ENCODE results near the gene ANKRD39.

Gene ANKRD39

DNA sequence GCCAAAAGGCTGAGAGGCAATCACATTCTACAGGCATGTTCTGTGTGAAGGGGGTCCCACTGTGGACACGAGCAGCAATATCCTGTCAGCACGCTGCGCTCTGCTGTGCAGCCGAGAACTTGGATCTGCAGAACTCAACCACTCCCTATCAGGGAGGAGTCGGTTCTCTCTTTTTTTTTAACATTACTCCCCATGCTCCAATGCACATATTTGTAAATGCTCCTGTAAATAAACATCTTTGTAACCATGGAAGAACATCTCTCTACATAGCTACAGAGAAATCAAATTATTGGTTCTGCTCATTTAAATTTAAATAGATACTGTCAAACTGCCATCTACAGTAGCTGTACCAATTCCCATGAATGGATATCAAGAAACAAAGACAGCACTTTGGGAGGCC, 11.0 kb downstream of the ANKRD39 start:
- peaks cover 32% of the 10 kb centered on the region for H3K79me2 ChIP-seq (ENCODE audit: low read length)
- TF ChIP-seq EZH2 (optimal IDR thresholded peaks at IDR 0.05; ENCODE audit: low read depth, low read length) (no peak), EZH2phosphoT487 (IDR thresholded peaks at IDR 0.05; ENCODE audit: low read length) (no peak)
- TF ChIP-seq, protein P1, sequence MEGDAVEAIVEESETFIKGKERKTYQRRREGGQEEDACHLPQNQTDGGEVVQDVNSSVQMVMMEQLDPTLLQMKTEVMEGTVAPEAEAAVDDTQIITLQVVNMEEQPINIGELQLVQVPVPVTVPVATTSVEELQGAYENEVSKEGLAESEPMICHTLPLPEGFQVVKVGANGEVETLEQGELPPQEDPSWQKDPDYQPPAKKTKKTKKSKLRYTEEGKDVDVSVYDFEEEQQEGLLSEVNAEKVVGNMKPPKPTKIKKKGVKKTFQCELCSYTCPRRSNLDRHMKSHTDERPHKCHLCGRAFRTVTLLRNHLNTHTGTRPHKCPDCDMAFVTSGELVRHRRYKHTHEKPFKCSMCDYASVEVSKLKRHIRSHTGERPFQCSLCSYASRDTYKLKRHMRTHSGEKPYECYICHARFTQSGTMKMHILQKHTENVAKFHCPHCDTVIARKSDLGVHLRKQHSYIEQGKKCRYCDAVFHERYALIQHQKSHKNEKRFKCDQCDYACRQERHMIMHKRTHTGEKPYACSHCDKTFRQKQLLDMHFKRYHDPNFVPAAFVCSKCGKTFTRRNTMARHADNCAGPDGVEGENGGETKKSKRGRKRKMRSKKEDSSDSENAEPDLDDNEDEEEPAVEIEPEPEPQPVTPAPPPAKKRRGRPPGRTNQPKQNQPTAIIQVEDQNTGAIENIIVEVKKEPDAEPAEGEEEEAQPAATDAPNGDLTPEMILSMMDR (IDR thresholded peaks at IDR 0.05; ENCODE audit: low read length), result no peak
- no peaks in the 10 kb centered on the region for H3K9me2 ChIP-seq (replicated peaks; ENCODE audit: insufficient read depth, low read length)
- H4K20me1 ChIP-seq (ENCODE audit: insufficient read depth, low read length), result no peaks in the 10 kb centered on the region
- no peak overlapping the region for H3K9ac ChIP-seq (ENCODE audit: low read length)
- DNase-seq, result no peak
- no peak overlapping the region for H3K4me2 ChIP-seq (ENCODE audit: low read depth, low read length)
- no peaks in the 10 kb centered on the region for H3K9me3 ChIP-seq (replicated peaks; ENCODE audit: insufficient read depth, low read length)
- H3F3A ChIP-seq (ENCODE audit: insufficient read depth, low read length), result peaks cover 30% of the 10 kb centered on the region
- H2AFZ ChIP-seq (ENCODE audit: low read length), result no peak overlapping the region
- H3K27ac ChIP-seq (ENCODE audit: low read length), result peak overlapping the region; percentile 73; the same call in 1 of the 2 replicates
- H3K4me3 ChIP-seq (ENCODE audit: low read length), result no peak overlapping the region
- no peaks in the 10 kb centered on the region for H3K27me3 ChIP-seq (replicated peaks; ENCODE audit: insufficient read depth, low read length)
- H3K36me3 ChIP-seq (replicated peaks; ENCODE audit: insufficient read depth, low read length), result peaks cover 15% of the 10 kb centered on the region; the same call in 1 of the 2 replicates
- peaks cover 24% of the 10 kb centered on the region for H3K4me1 ChIP-seq (ENCODE audit: low read length)

DNA sequence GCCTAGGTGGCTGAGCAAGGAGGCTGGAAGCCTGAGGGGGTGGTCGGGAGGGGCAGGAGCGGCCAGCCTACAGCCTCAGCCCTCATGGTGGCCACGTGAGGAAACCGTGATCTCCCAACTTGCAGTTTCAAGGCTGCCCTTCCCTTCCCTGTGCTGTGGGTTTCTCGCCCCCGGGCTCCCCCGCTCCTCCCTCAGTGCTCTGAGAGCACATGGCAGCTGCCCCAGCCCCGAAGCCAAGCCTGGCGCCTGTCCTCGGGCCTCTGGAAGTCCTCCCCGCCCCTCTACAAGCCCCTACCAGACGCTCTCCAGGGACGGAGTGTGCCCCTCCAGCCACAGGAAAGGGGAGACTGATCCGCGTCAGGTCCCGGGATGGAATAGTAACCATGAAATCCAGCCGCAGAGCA, 13.4 kb downstream of the ANKRD39 start:
- Histone ChIP-seq H3K27me3 (replicated peaks; ENCODE audit: insufficient read depth, low read length) (no peaks in the 10 kb centered on the region), H3K9me2 (replicated peaks; ENCODE audit: insufficient read depth, low read length) (no peaks in the 10 kb centered on the region), H3K9ac (ENCODE audit: low read length) (no peak overlapping the region), H3F3A (ENCODE audit: insufficient read depth, low read length) (peaks cover 34% of the 10 kb centered on the region), H3K79me2 (ENCODE audit: low read length) (peaks cover 10% of the 10 kb centered on the region; the same call in 1 of the 2 replicates), H3K27ac (ENCODE audit: low read length) (no peak overlapping the region), H3K4me3 (ENCODE audit: low read length) (no peak overlapping the region), H3K9me3 (replicated peaks; ENCODE audit: insufficient read depth, low read length) (no peaks in the 10 kb centered on the region), H2AFZ (ENCODE audit: low read length) (no peak overlapping the region), H3K4me1 (ENCODE audit: low read length) (peaks cover 30% of the 10 kb centered on the region), H3K4me2 (ENCODE audit: low read depth, low read length) (no peak overlapping the region), H3K36me3 (replicated peaks; ENCODE audit: insufficient read depth, low read length) (0 out of 2 replicates have a peak, but pooled peaks cover 4% of the 10 kb centered on the region), H4K20me1 (ENCODE audit: insufficient read depth, low read length) (no peaks in the 10 kb centered on the region)
- TF ChIP-seq, protein P1 (IDR thresholded peaks at IDR 0.05; ENCODE audit: low read length), result no peak
- TF ChIP-seq EZH2 (optimal IDR thresholded peaks at IDR 0.05; ENCODE audit: low read depth, low read length) (no peak), EZH2phosphoT487 (IDR thresholded peaks at IDR 0.05; ENCODE audit: low read length) (no peak)
- DNase-seq, result no peak

DNA sequence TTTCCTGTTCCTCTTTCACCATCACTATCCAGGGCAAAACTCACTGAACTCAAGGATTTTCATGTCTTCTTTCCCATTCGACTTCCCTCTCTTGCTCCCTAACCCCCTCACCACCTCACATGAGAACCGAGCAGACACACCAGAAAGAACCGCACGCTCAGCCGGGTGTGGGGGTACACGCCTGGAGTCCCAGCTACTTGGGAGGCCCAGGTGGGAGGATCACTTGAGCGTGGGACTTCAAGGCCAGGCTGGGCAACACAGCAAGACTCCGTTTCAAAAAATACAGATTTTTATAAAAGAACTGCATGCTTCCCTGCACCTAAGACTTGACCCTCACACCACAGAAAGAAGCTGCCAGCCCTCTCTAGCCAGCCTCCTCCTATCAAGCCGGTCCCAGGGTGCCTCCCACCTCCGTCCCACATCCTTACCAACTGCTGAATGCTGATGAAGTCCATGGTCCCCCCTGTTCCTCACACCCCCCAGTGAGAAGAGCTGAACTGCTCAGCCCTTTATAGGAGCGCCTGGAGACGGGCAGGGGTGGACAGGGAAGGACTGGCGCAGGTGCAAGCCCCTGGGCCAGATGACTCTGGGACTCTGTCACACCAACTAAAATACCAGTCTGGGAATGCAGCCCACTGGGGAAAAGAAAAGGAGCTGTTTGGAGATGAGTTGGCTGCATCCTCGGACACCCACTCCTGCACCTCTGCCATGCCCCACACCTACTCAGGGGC, 14.1 kb downstream of the ANKRD39 start, which contains the start of gene ANKRD23:
ANKRD23 (minus strand) TSS at position 484 of the 731 bp plus-strand sequence; CDS start at position 455, 29 bp downstream.
- Histone ChIP-seq H3K27me3 (replicated peaks; ENCODE audit: insufficient read depth, low read length) (no peaks in the 10 kb centered on the region), H3K9ac (ENCODE audit: low read length) (no peak within 1 kb of the TSS), H3K27ac (ENCODE audit: low read length) (no peak within 1 kb of the TSS), H3K9me2 (replicated peaks; ENCODE audit: insufficient read depth, low read length) (no peaks in the 10 kb centered on the region), H2AFZ (ENCODE audit: low read length) (no peak within 1 kb of the TSS), H3K4me2 (ENCODE audit: low read depth, low read length) (no peak within 1 kb of the TSS), H3K4me3 (ENCODE audit: low read length) (no peak within 1 kb of the TSS), H3F3A (ENCODE audit: insufficient read depth, low read length) (peaks cover 29% of the 10 kb centered on the region), H4K20me1 (ENCODE audit: insufficient read depth, low read length) (no peaks in the 10 kb centered on the region), H3K9me3 (replicated peaks; ENCODE audit: insufficient read depth, low read length) (no peaks in the 10 kb centered on the region), H3K36me3 (replicated peaks; ENCODE audit: insufficient read depth, low read length) (0 out of 2 replicates have a peak, but pooled peaks cover 4% of the 10 kb centered on the region), H3K4me1 (ENCODE audit: low read length) (peaks cover 35% of the 10 kb centered on the region), H3K79me2 (ENCODE audit: low read length) (peaks cover 10% of the 10 kb centered on the region; the same call in 1 of the 2 replicates)
- TF ChIP-seq EZH2phosphoT487 (IDR thresholded peaks at IDR 0.05; ENCODE audit: low read length), result no peak
- no peak for TF ChIP-seq EZH2 (optimal IDR thresholded peaks at IDR 0.05; ENCODE audit: low read depth, low read length)
- TF ChIP-seq, protein P1 (IDR thresholded peaks at IDR 0.05; ENCODE audit: low read length), result no peak
- no peak for DNase-seq
